OCI-LY7 (cell line): ENCODE results near the gene INTS11. TPM values are rescaled to one million over a fixed set of nuclear protein-coding genes. Genes with fewer than 3 reads are reported as not detected.

Experiments
- Bru-seq: library from RNA; stranded (reverse); fragments of 400-500 nt; gene quantifications from one replicate; lab custom pipeline; 2021; lab: Mats Ljungman, UMichigan
- BruChase-seq, 2 experiments: library from RNA; stranded (reverse); fragments of 400-500 nt; gene quantifications; one replicate each; lab custom pipeline; 2021; lab: Mats Ljungman, UMichigan
- BruUV-seq: library from RNA; stranded (reverse); fragments of 400-500 nt; replicated peaks from 2 replicates; lab custom pipeline; 2021; lab: Mats Ljungman, UMichigan
- CTCF ChIA-PET: fragments of 300-600 bp; sonication (Branson Sonifier 250); formaldehyde crosslinking; loops from one replicate; lab custom pipeline; 2022; ENCODE audit warnings: antibody characterized with exemption; ENCODE audit not compliant: unreplicated experiment; lab: Charles Lee
- POLR2A ChIA-PET: fragments of 300-600 bp; sonication (Branson Sonifier 250); formaldehyde crosslinking; loops from one replicate; lab custom pipeline; 2022; ENCODE audit warnings: antibody characterized with exemption; lab: Charles Lee
- DNase-seq: peaks from one replicate; pipeline ENCODE4 v3.0.0-alpha.2; 2015; ENCODE audit warnings: low spot score
- H2AFZ ChIP-seq: fragments of 200-600 bp; sonication (generic), shearing (Covaris generic); 2 replicates; pipeline ENCODE4 v1.6.1; 2014; ENCODE audit warnings: mild to moderate bottlenecking, antibody characterized with exemption, low read length, moderate library complexity
- H3K27ac ChIP-seq: fragments of 200-600 bp; sonication (generic); 2 replicates; pipeline ENCODE4 v1.5.1; 2014; ENCODE audit warnings: mixed run types, low read depth, mild to moderate bottlenecking, moderate library complexity, low read length, inconsistent platforms; ENCODE audit not compliant: poor library complexity, severe bottlenecking
- H3K36me3 ChIP-seq: fragments of 200-600 bp; sonication (generic); 2 replicates; pipeline ENCODE4 v1.6.1; 2014; ENCODE audit warnings: mild to moderate bottlenecking, antibody characterized with exemption, low read length, moderate library complexity, mixed read lengths; ENCODE audit not compliant: insufficient read depth
- H3K4me1 ChIP-seq: fragments of 200-600 bp; sonication (generic); 2 replicates; pipeline ENCODE4 v1.5.1; 2014; ENCODE audit warnings: mild to moderate bottlenecking, low read length; ENCODE audit not compliant: insufficient read depth, poor library complexity, severe bottlenecking
- H3K4me2 ChIP-seq: fragments of 200-600 bp; sonication (generic); 2 replicates; pipeline ENCODE4 v1.6.1; 2014; ENCODE audit warnings: mild to moderate bottlenecking, low read length
- H3K4me3 ChIP-seq: fragments of 200-600 bp; sonication (generic); 2 replicates; pipeline ENCODE4 v1.5.1; 2014; ENCODE audit warnings: mild to moderate bottlenecking, low read depth, low read length; ENCODE audit not compliant: poor library complexity, severe bottlenecking
- H3K79me2 ChIP-seq: fragments of 200-600 bp; sonication (generic); 2 replicates; pipeline ENCODE4 v1.6.1; 2016; ENCODE audit warnings: low read depth, mild to moderate bottlenecking, low read length, moderate library complexity, mixed read lengths; ENCODE audit not compliant: insufficient read depth
- H3K9me2 ChIP-seq: fragments of 200-600 bp; sonication (generic); 2 replicates; pipeline ENCODE4 v1.6.1; 2016; ENCODE audit warnings: mild to moderate bottlenecking, low read length, mixed read lengths; ENCODE audit not compliant: insufficient read depth
- H3K9me3 ChIP-seq: fragments of 200-600 bp; sonication (generic); 2 replicates; pipeline ENCODE4 v1.6.1; 2014; ENCODE audit warnings: mild to moderate bottlenecking, mixed run types, low read length, mixed read lengths
- H4K20me1 ChIP-seq: fragments of 200-600 bp; sonication (generic); 2 replicates; pipeline ENCODE4 v1.6.1; 2014; ENCODE audit warnings: mild to moderate bottlenecking, antibody characterized with exemption, low read length, moderate library complexity, mixed read lengths; ENCODE audit not compliant: insufficient read depth
- CTCF ChIP-seq: fragments of 200-600 bp; sonication (generic); conservative IDR thresholded peaks from 2 replicates; pipeline ENCODE4 v1.5.1; 2014; ENCODE audit warnings: mild to moderate bottlenecking, antibody characterized with exemption, low read length, moderate library complexity, mixed read lengths
- EZH2phosphoT487 ChIP-seq: fragments of 200-600 bp; sonication (generic); IDR thresholded peaks from 2 replicates; pipeline ENCODE4 v1.6.1; 2018; ENCODE audit warnings: low read depth, borderline replicate concordance, mild to moderate bottlenecking, mixed run types, antibody characterized with exemption, low read length, moderate library complexity, mixed read lengths
- intact Hi-C: fragments of 100-400 bp; cut with micrococcal nuclease; formaldehyde crosslinking; loops from one replicate; pipeline ENCODE4 v1.10.0; 2022; ENCODE audit not compliant: unreplicated experiment
- long read RNA-seq: library from polyadenylated mRNA; stranded (forward); transcript quantifications from one replicate; pipeline ENCODE4 v2.0.0, GENCODE V29; 2022
- total RNA-seq, 2 experiments: library from RNA; depleted of rRNA in 1 of 2; stranded (reverse); fragments of >200 nt in 1 of 2; shearing (Covaris generic) in 1 of 2; gene quantifications; 2 replicates each; pipeline ENCODE4 v1.2.3, GENCODE V29; 2014 to 2022

The INTS11 gene
- total RNA-seq (2014; rRNA removed; shearing (Covaris generic)) (128 and 142 TPM in 2 replicates), total RNA-seq (2022) (146 and 162 TPM in 2 replicates), Bru-seq, nascent RNA (percentile 64 among the genes with signal in this experiment), BruChase-seq, experiment 1, labeled RNA remaining after a 6-hour chase (percentile 85 among the genes with signal in this experiment), BruChase-seq, experiment 2, labeled RNA remaining after a 2-hour chase (percentile 84 among the genes with signal in this experiment)
- long read RNA-seq, transcript INTS11-208 (17 exons, 2,148 nt), result major isoform, 92 of 128 reads
- long read RNA-seq, transcript INTS11-205 (4 exons, 1,104 nt), result minor isoform, 5 of 128 reads
- long read RNA-seq, partial matches to known transcripts, result 10 of 128 reads
- long read RNA-seq, other reads (novel, unspliced or antisense), result 17 of 128 reads

- Histone ChIP-seq H3K27ac (peak within 1 kb of the TSS; percentile 36), H2AFZ (peak within 1 kb of the TSS; percentile 28; the same call in 1 of the 2 replicates), H3K9me2 (no peaks in the 10 kb centered on the region), H3K79me2 (peaks cover 43% of the 10 kb centered on the region), H4K20me1 (peaks cover 3% of the 10 kb centered on the region; the same call in 1 of the 2 replicates), H3K4me3 (peak within 1 kb of the TSS; percentile 84), H3K9me3 (no peaks in the 10 kb centered on the region), H3K4me1 (peaks cover 25% of the 10 kb centered on the region), H3K4me2 (peak within 1 kb of the TSS; percentile 95), H3K36me3 (peaks cover 46% of the 10 kb centered on the region; the same call in 1 of the 2 replicates)
- POLR2A ChIA-PET, result no interaction called here
- peak; percentile 96 for DNase-seq
- intact Hi-C loops, result loop anchor here (2.0 kb wide), 2 partner anchors 16 to 50 kb away; partner anchors contain the start of genes AURKAIP1 and PUSL1
- CTCF ChIA-PET, result no interaction called here
- TF ChIP-seq CTCF (no peak), EZH2phosphoT487 (no peak)
- no TSS peak for BruUV-seq
Observed at GRCh38 chr1:1324524-1325287, at the start of gene INTS11, which contains the start of gene CPTP. TSS of gene INTS11 (minus strand) at chr1:1324660. CDS start at chr1:1324608, 52 bp downstream. TSS of gene CPTP (plus strand) at chr1:1324802. CDS start at chr1:1326911, 2,109 bp downstream.

DNA sequence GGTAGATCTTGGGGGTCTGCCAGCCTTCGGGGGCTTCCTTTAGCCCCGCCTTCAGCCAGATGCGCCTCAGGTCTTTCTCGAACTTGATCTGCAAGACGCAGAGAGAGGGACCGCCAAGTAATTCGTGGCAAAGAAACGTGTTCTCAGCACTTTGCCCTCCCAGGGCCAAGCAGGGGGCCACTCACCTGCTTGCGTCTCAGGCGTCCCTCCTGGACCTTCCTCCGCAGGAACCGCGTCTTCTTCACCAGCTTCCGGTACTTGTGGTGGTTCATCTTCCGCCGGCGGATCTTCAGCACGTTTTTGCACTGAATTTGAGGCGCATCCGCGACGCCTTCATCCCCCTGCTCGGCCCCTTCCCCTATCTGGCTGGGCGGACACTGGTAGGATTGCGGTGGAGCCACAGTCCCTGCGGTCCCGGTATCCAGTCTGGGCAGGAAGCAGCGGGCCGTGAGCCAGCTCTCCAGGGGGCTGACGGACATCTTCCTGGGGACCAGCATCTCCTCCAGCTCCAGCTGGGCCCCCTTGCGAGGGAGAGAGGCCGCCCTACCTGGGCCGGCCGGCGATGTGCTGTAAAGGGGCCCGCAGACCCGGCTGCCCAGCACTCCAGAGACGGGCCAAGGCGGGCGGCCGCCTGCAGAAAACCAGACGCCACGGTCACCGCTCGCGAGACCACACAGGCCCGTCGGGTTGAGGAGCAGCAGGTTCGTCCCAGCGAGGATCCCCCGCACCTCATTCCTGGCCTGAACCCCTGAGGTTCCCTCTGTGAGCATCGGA lies 49.5 kb upstream of the INTS11 start:
- TSS peak; percentile 96 for BruUV-seq
- DNase-seq, result no peak
- CTCF ChIA-PET, result no interaction called here
- Histone ChIP-seq H3K36me3 (peaks cover 48% of the 10 kb centered on the region), H3K79me2 (peaks cover 20% of the 10 kb centered on the region), H3K9me3 (no peaks in the 10 kb centered on the region), H3K27ac (peak overlapping the region; percentile 75), H3K4me1 (peaks cover 38% of the 10 kb centered on the region), H4K20me1 (no peaks in the 10 kb centered on the region), H3K4me2 (peak overlapping the region; percentile 94), H3K9me2 (no peaks in the 10 kb centered on the region), H3K4me3 (peak overlapping the region; percentile 99), H2AFZ (no peak overlapping the region)
- intact Hi-C loops, result loop anchor here (2.0 kb wide), 2 partner anchors 49 to 89 kb away; partner anchors contain the start of genes CPTP and INTS11
- no peak for TF ChIP-seq CTCF
- no peak for TF ChIP-seq EZH2phosphoT487
- POLR2A ChIA-PET, result no interaction called here
